SJCRH30 (cell line): Measurements from ENCODE around the gene NCDN. TPM values are rescaled to one million over a fixed set of nuclear protein-coding genes. Genes with fewer than 3 reads are reported as not detected.
A peak's percentile ranks its signal among the peaks of the same experiment; 100 is the strongest.

Experiments used
- DNase-seq, 2 experiments: peaks; one replicate each; pipeline ENCODE4 v3.0.0-alpha.2; 2015 to 2020
- H3K27ac ChIP-seq: fragments of 250-450 bp; sonication (Bioruptor Pico); 2 replicates; pipeline ENCODE4 v1.5.1; 2020; ENCODE audit warnings: mild to moderate bottlenecking, moderate library complexity
- H3K27me3 ChIP-seq: fragments of 250-450 bp; sonication (Bioruptor Pico); 2 replicates; pipeline ENCODE4 v1.5.1; 2020; ENCODE audit warnings: mild to moderate bottlenecking, moderate library complexity
- H3K36me3 ChIP-seq: fragments of 250-450 bp; sonication (Bioruptor Pico); 2 replicates; pipeline ENCODE4 v1.5.1; 2020; ENCODE audit warnings: mild to moderate bottlenecking, moderate library complexity
- H3K4me1 ChIP-seq: fragments of 250-450 bp; sonication (Bioruptor Pico); 2 replicates; pipeline ENCODE4 v1.5.1; 2020; ENCODE audit warnings: mild to moderate bottlenecking, moderate library complexity
- H3K4me3 ChIP-seq: fragments of 250-450 bp; sonication (Bioruptor Pico); 2 replicates; pipeline ENCODE4 v1.5.1; 2020; ENCODE audit warnings: mild to moderate bottlenecking, moderate library complexity
- H3K9me3 ChIP-seq: fragments of 250-450 bp; sonication (Bioruptor Pico); replicated peaks from 2 replicates; pipeline ENCODE4 v1.5.1; 2020; ENCODE audit warnings: mild to moderate bottlenecking, moderate library complexity
- total RNA-seq: library from RNA; depleted of rRNA; stranded (reverse); fragments of >200 nt; shearing (Covaris generic); gene quantifications from 2 replicates; pipeline ENCODE4 v1.2.3, GENCODE V29; 2014

NCDN gene
- total RNA-seq, 1 experiment from 2014 or later = 21.7 TPM

DNA sequence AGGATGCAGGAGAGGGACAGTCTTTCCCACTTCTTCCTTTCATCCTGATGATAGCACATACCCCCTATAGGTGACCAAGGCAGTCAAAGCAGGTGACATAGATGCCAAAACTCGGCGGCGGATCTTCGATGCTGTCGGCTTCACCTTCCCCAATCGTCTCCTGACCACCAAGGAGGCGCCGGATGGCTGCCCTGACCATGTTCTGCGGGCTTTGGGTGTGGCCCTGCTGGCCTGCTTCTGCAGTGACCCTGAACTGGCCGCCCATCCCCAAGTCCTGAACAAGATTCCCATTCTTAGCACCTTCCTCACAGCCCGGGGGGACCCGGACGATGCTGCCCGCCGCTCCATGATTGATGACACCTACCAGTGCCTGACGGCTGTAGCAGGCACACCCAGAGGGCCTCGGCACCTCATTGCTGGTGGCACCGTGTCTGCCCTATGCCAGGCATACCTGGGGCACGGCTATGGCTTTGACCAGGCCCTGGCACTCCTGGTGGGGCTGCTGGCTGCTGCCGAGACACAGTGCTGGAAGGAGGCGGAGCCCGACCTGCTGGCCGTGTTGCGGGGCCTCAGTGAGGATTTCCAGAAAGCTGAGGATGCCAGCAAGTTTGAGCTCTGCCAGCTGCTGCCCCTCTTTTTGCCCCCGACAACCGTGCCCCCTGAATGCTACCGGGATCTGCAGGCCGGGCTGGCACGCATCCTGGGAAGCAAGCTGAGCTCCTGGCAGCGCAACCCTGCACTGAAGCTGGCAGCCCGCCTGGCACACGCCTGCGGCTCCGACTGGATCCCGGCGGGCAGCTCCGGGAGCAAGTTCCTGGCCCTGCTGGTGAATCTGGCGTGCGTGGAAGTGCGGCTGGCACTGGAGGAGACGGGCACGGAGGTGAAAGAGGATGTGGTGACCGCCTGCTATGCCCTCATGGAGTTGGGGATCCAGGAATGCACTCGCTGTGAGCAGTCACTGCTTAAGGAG is 2.9 kb downstream of the NCDN start:
- no peaks in the 10 kb centered on the region for H3K27me3 ChIP-seq
- no peak overlapping the region for H3K4me3 ChIP-seq
- peaks cover 14% of the 10 kb centered on the region for H3K36me3 ChIP-seq
- H3K27ac ChIP-seq = no peak overlapping the region
- no peaks in the 10 kb centered on the region for H3K9me3 ChIP-seq
- peaks cover 8% of the 10 kb centered on the region for H3K4me1 ChIP-seq
- no peak for DNase-seq

DNA sequence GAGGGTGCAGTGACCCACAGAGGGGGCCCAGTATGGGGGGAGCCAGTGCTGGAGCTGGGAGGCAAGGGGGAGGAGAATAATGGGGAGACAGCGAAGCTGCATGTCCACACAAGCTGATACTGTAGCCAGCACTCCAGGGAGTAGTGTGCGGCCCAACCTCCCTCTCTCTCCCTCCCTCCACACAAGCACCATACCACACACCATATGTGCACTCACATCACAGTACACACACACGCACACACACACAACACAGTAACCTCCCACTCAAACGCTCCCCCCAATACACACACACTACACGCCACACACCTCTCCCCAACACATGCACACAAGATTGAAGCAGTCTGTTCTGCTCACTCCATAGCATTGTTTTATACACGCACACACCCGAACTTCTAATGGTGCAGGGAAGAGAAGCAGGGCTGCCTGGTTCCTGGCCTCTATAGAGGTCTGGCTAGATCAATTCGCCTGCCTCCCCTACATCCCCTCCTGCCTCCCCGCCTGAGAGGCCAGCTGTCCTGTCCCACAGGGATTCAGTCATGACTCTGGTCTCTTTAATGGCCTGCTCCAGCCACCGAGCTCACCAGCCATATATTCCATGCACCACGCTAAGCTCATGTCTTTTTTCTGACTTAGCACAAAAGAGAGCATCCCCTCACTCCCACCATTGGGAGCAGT is 3.8 kb downstream of the NCDN start:
- no peak overlapping the region for H3K4me3 ChIP-seq
- H3K4me1 ChIP-seq = no peaks in the 10 kb centered on the region
- H3K27ac ChIP-seq = no peak overlapping the region
- no peak for DNase-seq
- peaks cover 14% of the 10 kb centered on the region for H3K36me3 ChIP-seq
- H3K9me3 ChIP-seq = no peaks in the 10 kb centered on the region
- H3K27me3 ChIP-seq = no peaks in the 10 kb centered on the region

DNA sequence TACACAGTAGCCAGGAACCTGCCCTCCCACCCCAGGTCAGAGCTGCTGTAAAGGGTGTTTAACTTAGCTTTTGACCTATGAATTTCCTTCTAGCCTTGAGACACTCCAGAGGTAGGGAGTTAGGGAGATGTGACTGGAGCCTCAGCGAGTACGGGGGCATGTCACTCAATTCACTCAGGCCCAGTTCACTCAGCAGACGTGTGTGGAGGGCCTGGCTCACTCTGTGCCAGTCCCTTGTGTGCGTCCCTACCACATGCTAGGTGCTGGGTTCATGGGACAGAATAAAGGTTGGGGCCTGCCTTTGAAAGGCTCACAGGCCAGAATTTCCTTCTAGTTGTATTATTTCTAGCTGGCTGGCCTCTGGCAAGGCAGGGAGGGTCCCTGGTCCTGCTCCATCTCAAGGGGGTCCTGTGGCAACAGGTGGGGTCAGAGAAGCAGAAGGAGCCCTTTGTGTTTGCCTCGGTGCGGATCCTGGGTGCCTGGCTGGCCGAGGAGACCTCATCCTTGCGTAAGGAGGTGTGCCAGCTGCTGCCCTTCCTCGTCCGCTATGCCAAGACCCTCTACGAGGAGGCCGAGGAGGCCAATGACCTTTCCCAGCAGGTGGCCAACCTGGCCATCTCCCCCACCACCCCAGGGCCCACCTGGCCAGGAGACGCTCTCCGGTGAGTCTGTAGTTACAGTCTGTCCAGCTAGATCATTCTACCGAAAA is 4.5 kb downstream of the NCDN start:
- no peak for DNase-seq
- no peaks in the 10 kb centered on the region for H3K4me1 ChIP-seq
- H3K27ac ChIP-seq = no peak overlapping the region
- H3K27me3 ChIP-seq = no peaks in the 10 kb centered on the region
- H3K4me3 ChIP-seq = no peak overlapping the region
- H3K9me3 ChIP-seq = no peaks in the 10 kb centered on the region
- H3K36me3 ChIP-seq = peaks cover 14% of the 10 kb centered on the region

DNA sequence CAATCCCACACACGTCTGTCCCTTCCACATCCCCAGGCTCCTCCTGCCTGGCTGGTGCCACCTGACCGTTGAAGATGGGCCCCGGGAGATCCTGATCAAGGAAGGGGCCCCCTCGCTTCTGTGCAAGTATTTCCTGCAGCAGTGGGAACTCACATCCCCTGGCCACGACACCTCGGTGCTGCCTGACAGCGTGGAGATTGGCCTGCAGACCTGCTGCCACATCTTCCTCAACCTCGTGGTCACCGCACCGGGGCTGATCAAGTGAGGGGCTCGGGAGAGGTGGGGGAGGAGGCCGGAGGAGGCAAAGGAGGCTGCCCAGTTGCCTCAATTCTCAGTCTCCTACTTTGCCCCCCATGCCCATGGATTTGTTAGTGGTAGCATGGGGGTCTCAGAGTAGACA is 5.6 kb downstream of the NCDN start:
- Histone ChIP-seq H3K9me3 (no peaks in the 10 kb centered on the region), H3K4me1 (no peaks in the 10 kb centered on the region), H3K4me3 (no peak overlapping the region), H3K36me3 (peaks cover 14% of the 10 kb centered on the region), H3K27ac (no peak overlapping the region), H3K27me3 (no peaks in the 10 kb centered on the region)
- DNase-seq = no peak

DNA sequence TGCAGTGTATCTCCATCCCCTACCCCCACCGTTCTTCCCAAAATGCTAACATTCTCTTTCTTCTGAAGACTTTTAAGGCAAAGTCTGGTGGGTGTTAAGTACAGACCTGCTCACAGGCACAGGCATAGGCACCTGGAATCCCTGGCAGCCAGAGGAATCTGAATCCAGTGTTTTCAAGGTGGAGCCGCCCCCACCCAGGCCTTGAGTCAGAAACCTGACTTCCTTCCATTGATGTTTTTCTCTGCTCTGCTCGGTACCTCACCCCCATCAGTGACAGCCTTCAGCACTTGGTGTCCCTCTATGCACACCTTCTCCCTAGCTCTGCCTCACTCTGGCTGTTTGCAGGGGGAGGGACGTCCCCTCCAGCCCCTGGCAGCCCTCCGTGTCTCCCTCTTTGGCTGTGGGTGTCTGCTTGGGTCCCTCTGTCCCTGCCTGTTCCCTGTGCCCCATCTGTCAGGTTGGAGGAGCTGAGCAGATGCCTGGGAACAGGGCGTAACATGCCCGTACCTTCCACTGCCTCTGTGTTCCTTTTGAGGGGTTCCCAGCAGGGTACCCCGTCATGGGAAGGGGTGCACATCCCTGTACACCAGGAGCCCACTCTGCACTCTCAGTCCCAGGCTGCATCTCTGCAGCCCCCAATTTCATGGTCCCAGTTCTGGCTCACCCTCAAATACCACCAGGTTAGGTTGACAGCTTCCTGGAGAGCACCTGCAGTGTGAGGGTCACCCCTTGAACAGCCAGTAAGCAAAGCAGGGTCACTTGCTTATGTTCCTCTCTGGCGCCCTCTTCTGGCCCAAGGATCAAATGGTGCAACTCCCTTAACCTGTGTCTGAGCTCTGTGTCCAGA is 6.7 kb downstream of the NCDN start:
- Histone ChIP-seq H3K9me3 (no peaks in the 10 kb centered on the region), H3K4me3 (no peak overlapping the region), H3K36me3 (peaks cover 14% of the 10 kb centered on the region), H3K27ac (no peak overlapping the region), H3K27me3 (no peaks in the 10 kb centered on the region), H3K4me1 (no peaks in the 10 kb centered on the region; the same call in 1 of the 2 replicates)
- peak; percentile 82 to 92 for DNase-seq

DNA sequence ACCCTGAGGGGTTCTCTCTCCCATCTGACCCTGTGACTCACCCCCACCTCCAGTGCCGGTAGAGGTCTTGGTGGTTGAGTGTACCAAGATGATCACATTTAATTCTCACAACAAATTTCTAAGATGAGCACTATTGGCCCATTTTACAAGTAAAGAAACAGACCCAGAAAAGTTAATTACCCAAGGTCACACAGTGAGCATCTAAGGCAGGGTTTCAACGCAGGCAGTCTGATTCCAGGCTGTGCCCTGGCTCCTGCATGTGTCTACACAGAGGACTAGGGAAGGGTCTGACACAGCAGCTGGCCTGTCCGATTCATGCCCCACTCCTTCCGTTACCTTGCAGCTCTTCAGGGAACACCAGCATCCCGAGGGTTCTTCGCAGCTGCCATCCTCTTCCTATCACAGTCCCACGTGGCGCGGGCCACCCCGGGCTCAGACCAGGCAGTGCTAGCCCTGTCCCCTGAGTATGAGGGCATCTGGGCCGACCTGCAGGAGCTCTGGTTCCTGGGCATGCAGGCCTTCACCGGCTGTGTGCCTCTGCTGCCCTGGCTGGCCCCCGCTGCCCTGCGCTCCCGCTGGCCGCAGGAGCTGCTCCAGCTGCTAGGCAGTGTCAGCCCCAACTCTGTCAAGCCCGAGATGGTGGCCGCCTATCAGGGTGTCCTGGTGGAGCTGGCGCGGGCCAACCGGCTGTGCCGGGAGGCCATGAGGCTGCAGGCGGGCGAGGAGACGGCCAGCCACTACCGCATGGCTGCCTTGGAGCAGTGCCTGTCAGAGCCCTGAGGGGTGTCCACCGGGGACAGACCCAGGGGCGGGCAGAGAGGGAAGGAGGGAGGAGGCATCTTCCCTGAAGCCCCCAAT is 7.5 kb downstream of the NCDN start:
- DNase-seq = no peak
- Histone ChIP-seq H3K4me1 (peaks cover 4% of the 10 kb centered on the region), H3K27me3 (no peaks in the 10 kb centered on the region), H3K27ac (no peak overlapping the region), H3K9me3 (no peaks in the 10 kb centered on the region), H3K36me3 (peaks cover 14% of the 10 kb centered on the region), H3K4me3 (no peak overlapping the region)

DNA sequence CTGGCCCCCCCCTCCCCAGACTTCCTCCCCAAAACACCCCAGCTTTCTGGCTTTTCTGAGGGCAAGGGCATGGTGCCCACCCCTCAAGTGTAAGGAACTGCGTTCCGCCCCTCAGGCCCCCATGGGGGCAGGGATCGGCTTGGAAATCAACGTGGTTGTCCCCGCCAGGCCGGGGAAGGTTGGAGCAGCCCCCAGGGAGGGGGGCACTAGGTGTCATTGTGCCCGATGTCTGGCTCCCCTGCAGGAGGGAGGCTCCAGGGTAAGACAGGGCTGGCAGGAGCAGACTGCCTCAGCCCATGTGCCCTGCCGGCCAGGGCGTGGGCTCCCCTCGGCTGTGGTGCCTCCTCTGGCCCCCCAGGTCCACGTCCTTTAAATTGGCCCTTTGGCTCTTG is 8.1 kb downstream of the NCDN start:
- Histone ChIP-seq H3K4me3 (no peak overlapping the region), H3K36me3 (peaks cover 14% of the 10 kb centered on the region), H3K27me3 (no peaks in the 10 kb centered on the region), H3K27ac (no peak overlapping the region), H3K9me3 (no peaks in the 10 kb centered on the region), H3K4me1 (peaks cover 11% of the 10 kb centered on the region)
- DNase-seq = no peak

DNA sequence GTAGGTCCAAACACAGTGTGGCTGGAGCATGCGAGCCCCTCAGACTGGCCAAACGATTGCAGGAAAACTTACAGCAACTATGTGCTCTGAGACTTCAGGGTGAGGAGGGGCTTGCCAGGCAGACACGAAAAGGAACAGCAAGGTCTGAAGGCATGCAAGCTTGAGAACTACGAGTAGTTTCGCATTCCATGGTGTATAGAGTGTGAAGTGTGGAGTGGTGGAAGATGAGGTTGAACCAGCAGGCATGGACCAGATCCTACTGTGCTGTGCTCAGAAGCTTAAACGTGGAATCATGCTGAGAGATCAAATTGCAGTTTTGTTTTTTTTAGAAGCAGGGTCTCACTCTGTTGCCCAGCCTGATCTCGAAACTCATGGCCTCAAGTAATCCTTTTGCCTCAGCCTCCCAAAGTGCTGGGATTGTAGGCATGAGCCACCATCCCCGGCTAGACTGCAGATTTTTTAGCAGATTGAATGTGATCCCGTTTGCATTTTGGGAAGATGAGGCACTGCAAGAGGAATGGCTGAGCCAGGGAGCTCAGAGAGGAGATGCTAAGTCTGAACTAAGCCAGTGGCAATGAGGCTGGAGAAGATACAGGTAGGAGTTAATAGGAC is 10.5 kb downstream of the NCDN start:
- Histone ChIP-seq H3K9me3 (no peaks in the 10 kb centered on the region), H3K4me1 (peaks cover 32% of the 10 kb centered on the region), H3K36me3 (peaks cover 14% of the 10 kb centered on the region), H3K27ac (no peak overlapping the region), H3K27me3 (no peaks in the 10 kb centered on the region), H3K4me3 (no peak overlapping the region)
- peak in 1 of 2 experiments; percentile 11 for DNase-seq

DNA sequence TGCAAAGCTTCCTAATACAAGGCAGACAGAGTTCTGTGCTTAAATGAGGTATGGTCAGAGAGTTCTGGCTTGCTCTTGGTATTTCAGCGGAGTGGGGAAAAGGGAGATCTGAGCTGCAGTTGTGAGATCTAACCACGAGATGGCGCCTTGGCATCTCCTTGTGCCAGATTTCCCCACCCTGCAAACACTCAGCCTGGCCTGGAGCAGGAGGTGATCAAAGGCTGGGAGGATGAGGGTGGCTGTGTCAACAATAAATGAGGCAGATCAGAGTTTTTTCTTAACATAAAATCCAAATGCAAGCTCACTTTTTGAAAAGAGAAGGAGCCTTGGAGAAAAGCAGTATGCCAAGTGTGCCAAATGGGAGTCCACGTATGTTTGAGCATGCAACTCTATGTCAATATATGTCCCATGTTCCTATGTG is 11.4 kb downstream of the NCDN start:
- Histone ChIP-seq H3K9me3 (no peaks in the 10 kb centered on the region), H3K4me3 (no peak overlapping the region), H3K36me3 (peaks cover 11% of the 10 kb centered on the region; the same call in 1 of the 2 replicates), H3K27ac (no peak overlapping the region), H3K4me1 (peaks cover 32% of the 10 kb centered on the region), H3K27me3 (no peaks in the 10 kb centered on the region)
- DNase-seq = peak; percentile 73 to 92

DNA sequence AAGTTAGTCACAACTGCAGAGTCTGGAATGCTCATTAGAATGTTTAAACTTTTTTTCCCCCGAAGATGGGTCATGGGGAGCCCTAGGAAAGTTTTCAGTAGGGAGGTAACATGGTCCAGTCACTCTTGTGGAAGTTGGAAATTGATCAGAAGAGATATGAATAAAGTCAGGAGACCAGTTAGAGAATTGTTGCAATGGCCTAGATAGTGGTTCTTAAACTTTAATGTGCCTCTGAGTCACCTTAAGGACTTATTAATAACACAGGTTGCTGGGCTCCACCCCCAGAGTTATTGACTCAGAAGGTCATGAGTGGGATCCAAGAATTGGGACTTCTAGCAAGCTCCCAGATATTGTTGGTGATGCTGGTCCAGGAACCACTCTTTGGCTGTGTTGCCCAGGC is 12.3 kb downstream of the NCDN start:
- Histone ChIP-seq H3K4me1 (peaks cover 32% of the 10 kb centered on the region), H3K27ac (peak overlapping the region; percentile 10; the same call in 1 of the 2 replicates), H3K27me3 (no peaks in the 10 kb centered on the region), H3K9me3 (no peaks in the 10 kb centered on the region), H3K4me3 (no peak overlapping the region), H3K36me3 (peaks cover 6% of the 10 kb centered on the region; the same call in 1 of the 2 replicates)
- peak in 1 of 2 experiments; percentile 8 for DNase-seq

DNA sequence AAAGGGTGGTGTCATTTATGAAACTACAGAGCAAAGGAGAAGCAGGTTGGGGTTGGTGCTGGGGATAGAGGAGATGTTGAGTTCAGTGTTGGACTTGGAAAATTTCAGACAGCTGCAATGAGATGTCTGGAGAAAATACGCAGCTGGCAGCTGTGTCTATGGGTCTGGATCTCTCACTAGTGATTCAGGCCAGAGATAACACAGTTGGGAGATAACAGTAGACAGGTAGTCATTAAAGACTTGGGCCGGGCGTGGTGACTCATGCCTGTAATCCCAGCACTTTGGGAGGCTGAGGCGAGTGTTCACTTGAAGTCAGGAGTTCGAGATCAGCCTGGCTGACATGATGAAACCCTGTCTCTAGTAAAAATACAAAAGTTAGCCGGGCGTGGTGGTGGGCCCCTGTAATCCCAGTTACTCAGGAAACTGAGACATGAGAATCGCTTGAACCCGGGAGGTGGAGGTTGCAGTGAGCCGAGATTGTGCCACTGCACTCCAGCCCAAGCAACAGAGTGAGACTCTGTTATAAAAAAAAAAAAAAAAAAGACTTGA is 13.1 kb downstream of the NCDN start:
- Histone ChIP-seq H3K4me1 (peaks cover 32% of the 10 kb centered on the region), H3K4me3 (no peak overlapping the region), H3K9me3 (no peaks in the 10 kb centered on the region), H3K27ac (peak overlapping the region; percentile 10), H3K36me3 (peaks cover 2% of the 10 kb centered on the region), H3K27me3 (no peaks in the 10 kb centered on the region)
- peak; percentile 64 to 82 for DNase-seq

DNA sequence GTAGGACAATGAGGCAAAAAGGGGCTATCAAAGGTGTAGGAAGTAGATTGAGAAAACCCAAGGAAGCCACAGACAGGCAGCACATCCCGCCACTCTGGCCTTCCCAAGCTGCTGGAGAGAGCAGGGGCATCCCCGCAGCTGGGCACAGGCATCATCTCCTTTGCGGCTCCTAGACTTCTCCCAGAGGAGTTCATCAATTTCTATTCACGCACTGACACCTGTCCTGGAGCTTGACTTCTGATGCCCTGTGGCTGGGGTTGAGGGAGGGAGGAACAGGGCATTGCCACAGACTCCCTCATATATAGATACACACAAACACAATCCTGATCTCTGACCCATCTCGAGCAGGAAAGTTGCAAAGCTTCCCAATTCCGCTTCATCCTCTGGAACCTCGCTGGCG is 13.7 kb downstream of the NCDN start:
- Histone ChIP-seq H3K36me3 (peaks cover 2% of the 10 kb centered on the region), H3K4me1 (peaks cover 32% of the 10 kb centered on the region), H3K27me3 (no peaks in the 10 kb centered on the region), H3K4me3 (no peak overlapping the region), H3K9me3 (no peaks in the 10 kb centered on the region), H3K27ac (no peak overlapping the region)
- DNase-seq = peak in 1 of 2 experiments; percentile 22

DNA sequence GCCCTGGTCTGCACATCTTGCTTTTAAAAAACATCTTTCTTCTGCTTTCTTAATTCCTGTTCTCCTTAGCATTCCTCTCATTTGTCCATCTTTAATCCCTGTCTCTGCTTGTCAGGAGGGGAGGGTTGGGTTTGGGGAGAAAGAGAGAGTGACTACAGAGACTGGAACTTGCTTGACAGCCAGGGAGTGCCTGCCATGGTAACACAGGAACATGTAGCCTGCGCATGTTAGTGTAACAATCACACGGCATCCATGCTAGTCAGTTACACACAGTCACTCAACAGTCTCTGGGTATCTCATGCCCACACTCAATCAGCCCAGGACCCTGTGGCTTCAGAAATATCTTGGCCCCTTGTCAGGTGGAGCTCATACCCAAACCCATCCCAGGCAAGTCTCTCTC is 14.7 kb downstream of the NCDN start:
- Histone ChIP-seq H3K4me1 (peaks cover 32% of the 10 kb centered on the region), H3K36me3 (peaks cover 4% of the 10 kb centered on the region), H3K9me3 (no peaks in the 10 kb centered on the region), H3K27ac (no peak overlapping the region), H3K4me3 (peak overlapping the region; percentile 88; the same call in 1 of the 2 replicates), H3K27me3 (no peaks in the 10 kb centered on the region)
- no peak for DNase-seq
